ES-I3 (cell line): ENCODE data around the gene DUOX1.

Experiments used
- H3K36me3 ChIP-seq: 2 replicates; pipeline ENCODE4 v1.6.1; 2013; ENCODE audit warnings: mild to moderate bottlenecking, low read length, control low read depth, moderate library complexity; ENCODE audit not compliant: insufficient read depth
- H3K4me1 ChIP-seq: 2 replicates; pipeline ENCODE4 v1.6.1; 2013; ENCODE audit warnings: mild to moderate bottlenecking, control low read depth, low read length; ENCODE audit not compliant: insufficient read depth
- H3K9ac ChIP-seq: 2 replicates; pipeline ENCODE4 v1.6.1; 2013; ENCODE audit warnings: low read depth, mild to moderate bottlenecking, low read length, moderate library complexity
- H3K9me3 ChIP-seq: 2 replicates; pipeline ENCODE4 v1.6.1; 2013; ENCODE audit warnings: mild to moderate bottlenecking, low read length, moderate library complexity; ENCODE audit not compliant: control insufficient read depth, insufficient read depth

Gene DUOX1

DNA sequence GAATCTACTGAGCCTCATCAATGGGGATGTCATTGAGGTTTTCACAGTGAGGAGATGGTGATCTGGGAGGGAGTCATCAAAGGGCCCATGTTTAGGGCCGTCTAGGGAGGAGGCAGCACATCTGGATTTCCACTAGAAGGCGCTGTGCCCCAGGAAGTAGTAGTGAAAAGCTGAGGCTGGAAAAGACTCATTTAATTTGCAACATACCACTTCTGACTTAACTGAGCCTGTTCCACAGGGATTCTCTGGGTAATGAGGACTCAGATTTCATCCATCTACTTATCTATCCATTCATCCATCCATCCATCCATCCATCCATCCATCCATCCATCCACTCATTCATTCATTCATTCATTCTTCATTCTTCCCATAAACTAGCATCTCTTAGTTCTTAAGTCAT lies 75.4 kb downstream of the DUOX1 start:
- no peak overlapping the region for H3K9ac ChIP-seq
- 0 out of 2 replicates have a peak, but pooled peaks cover 4% of the 10 kb centered on the region for H3K4me1 ChIP-seq
- no peaks in the 10 kb centered on the region for H3K9me3 ChIP-seq
- no peaks in the 10 kb centered on the region for H3K36me3 ChIP-seq

DNA sequence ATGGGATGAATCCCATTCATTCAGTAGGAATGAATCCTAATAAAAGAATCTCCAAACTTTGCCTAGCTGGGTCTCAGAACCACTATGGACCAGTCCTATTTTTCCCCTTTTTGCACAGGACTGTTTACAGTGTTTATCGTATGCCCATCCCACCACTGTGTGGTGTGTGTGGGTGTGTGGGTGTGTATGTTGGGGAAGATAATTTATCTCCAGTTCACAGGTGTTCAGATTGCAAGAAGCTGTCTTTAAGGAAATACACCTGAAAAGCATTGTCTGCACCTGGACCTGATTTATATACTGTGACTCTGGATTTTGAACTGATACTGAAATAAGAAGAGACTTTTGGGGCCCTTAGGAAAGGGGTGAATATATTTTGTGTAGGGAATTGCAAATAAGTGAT lies 82.7 kb downstream of the DUOX1 start:
- Histone ChIP-seq H3K36me3 (no peaks in the 10 kb centered on the region), H3K4me1 (no peaks in the 10 kb centered on the region), H3K9ac (no peak overlapping the region), H3K9me3 (no peaks in the 10 kb centered on the region)
